GM12872 (cell line): ENCODE measurements around the gene VPS8.

Source experiments
- TF ChIP-seq, protein P1 (sequence below): IDR thresholded peaks from 3 replicates; pipeline ENCODE4 v1.5.1; 2011; ENCODE audit warnings: low read depth, mild to moderate bottlenecking, low read length, moderate library complexity; ENCODE audit not compliant: insufficient read depth

Gene VPS8

DNA sequence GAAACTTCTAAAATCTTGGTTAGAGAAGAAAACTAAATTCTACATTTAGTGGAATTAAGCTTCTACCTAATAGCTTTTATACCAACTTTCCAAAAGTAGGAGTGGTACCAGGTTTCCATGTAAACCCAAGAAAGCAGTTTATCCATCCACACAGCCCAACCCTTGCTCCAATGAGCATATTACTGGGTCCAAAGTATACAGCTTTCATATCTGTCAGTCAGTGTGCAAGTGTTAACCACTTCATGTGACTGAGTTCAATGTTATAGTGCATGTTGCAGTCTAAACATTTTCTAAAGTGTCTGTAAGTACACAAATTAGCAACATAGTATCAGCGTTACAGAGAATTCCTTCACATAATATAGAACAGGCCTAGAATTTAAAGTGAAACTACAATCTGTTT, 267.7 kb downstream of the VPS8 start:
- TF ChIP-seq, protein P1, sequence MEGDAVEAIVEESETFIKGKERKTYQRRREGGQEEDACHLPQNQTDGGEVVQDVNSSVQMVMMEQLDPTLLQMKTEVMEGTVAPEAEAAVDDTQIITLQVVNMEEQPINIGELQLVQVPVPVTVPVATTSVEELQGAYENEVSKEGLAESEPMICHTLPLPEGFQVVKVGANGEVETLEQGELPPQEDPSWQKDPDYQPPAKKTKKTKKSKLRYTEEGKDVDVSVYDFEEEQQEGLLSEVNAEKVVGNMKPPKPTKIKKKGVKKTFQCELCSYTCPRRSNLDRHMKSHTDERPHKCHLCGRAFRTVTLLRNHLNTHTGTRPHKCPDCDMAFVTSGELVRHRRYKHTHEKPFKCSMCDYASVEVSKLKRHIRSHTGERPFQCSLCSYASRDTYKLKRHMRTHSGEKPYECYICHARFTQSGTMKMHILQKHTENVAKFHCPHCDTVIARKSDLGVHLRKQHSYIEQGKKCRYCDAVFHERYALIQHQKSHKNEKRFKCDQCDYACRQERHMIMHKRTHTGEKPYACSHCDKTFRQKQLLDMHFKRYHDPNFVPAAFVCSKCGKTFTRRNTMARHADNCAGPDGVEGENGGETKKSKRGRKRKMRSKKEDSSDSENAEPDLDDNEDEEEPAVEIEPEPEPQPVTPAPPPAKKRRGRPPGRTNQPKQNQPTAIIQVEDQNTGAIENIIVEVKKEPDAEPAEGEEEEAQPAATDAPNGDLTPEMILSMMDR = no peak

- TF ChIP-seq, protein P1 = no peak
Measured at GRCh38 chr3:185081521-185081920, 269.6 kb downstream of the VPS8 start.

DNA sequence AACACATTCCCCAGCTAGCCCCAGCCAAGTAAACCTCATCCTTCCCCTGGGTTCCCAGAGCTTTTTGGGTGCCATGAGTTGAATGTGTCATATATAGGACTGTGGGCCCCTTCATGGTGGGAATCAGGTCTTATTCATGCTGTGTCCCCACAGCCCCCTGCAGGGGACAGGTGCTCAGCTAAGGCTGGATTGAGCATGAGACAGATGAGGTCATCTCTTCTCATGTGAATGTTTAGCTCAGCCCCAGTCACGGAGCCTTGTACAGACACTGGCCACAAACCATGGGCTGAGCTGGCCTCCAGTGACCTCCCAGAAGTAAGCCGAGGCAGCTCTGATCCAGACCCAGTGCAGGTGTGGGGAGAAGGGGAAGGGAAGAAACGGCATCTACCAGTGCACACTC, 270.2 kb downstream of the VPS8 start:
- TF ChIP-seq, protein P1 = no peak

GRCh38 chr3:185082829-185083228, 270.9 kb downstream of the VPS8 start:
- TF ChIP-seq, protein P1 = no peak

DNA sequence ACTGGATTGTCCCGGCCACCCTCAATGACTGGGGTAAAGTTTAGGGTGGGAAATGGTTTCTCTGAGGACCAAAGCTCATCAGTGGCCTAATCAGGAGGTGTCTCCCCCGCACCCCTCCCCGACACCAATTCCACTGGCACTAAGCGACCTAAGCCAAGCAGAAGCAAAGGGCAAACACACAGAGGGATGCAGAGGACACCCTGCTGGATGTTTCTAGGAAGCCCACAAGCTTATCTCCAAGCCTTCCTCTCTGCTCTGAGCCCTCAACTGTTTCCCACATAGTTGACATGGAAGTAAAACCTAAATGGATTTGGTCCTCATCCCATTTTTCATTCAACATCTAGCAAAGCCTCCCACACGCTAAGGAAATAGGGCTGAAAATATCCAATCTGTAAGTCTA, 272.4 kb downstream of the VPS8 start:
- TF ChIP-seq, protein P1 = no peak

GRCh38 chr3:185084901-185085300, 272.9 kb downstream of the VPS8 start:
- TF ChIP-seq, protein P1 = no peak

GRCh38 chr3:185087419-185087818, 275.5 kb downstream of the VPS8 start:
- TF ChIP-seq, protein P1 = no peak

GRCh38 chr3:185089343-185089742, 277.4 kb downstream of the VPS8 start:
- TF ChIP-seq, protein P1 = no peak
